ENCODE data around the gene STK32A. TPM values are rescaled to one million over a fixed set of nuclear protein-coding genes. Genes with fewer than 3 reads are reported as not detected.

STK32A gene
- total and polyA plus RNA-seq, 9 of the 15 experiments (the other 6 are each of a cell fraction or from before 2014, with no cell fraction given), result not detected

DNA sequence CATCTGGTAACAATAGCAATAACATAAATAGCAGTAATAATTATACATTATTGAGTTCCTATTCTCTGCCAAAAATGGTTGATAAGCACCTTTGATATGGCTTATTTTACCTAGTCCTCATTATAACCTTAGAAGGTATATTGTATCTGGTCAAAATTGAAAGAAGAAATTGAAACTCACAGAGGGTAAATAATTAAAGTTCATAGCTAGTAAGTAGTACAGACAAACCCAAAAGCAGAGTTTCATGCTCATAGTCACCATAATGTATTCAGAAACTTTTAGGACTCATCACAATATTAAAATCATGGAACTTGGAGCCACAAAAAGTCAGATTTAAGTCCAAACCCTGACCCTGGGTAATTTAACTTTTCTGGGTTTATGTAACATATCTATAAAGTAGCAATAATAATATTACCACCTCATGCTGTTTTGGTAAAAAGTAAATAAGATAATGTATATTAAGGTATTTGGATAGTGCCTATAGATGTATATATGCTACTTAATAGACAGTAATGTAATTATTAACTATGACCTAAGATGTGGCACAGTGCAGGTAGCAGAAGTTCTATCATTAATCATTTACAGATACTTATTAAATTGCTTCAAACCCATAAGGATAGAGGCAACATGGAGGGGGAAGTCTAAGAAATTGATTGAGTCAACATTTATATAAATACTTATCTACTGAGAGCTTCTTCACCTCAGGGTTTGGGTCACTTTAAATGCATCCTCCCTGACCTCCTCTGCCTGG lies 32.4 kb downstream of the STK32A start:
- H3K9ac ChIP-seq (ENCODE audit: insufficient read depth in 1 of 2, low read depth in 2 of 2, low read length in 2 of 2), result no peak overlapping the region
- no peaks in the 10 kb centered on the region for H4K20me1 ChIP-seq (replicated peaks; ENCODE audit: control insufficient read depth, insufficient read depth, low read length)
- FAIRE-seq (no peak), DNase-seq (ENCODE audit: extremely low read depth in 1 of 4, low spot score in 3 of 4) (no peak), ATAC-seq (no peak)
- no peaks in the 10 kb centered on the region for H3K9me3 ChIP-seq (replicated peaks; ENCODE audit: control insufficient read depth, insufficient read depth, low read depth, low read length)
- POLR2A ChIA-PET, result no interaction called here
- in situ Hi-C loops (cut with MboI), result no loop called here
- no peaks in the 10 kb centered on the region for H3K36me3 ChIP-seq (ENCODE audit: control insufficient read depth, insufficient read depth, low read length)
- no peaks in the 10 kb centered on the region for H3K27me3 ChIP-seq (ENCODE audit: control insufficient read depth in 2 of 2, insufficient read depth in 2 of 2, low read length in 2 of 2)
- BruUV-seq (replicated peaks), result no TSS peak
- no peak overlapping the region for H3K4me2 ChIP-seq (ENCODE audit: insufficient read depth, low read length)
- H2AFZ ChIP-seq (ENCODE audit: low read depth, low read length), result no peak overlapping the region
- H3K79me2 ChIP-seq (ENCODE audit: control insufficient read depth, insufficient read depth, low read length), result no peaks in the 10 kb centered on the region
- no peaks in the 10 kb centered on the region for H3K4me1 ChIP-seq (replicated peaks in 1 of 2; ENCODE audit: control insufficient read depth in 2 of 2, insufficient read depth in 2 of 2, low read length in 2 of 2)
- CTCF ChIA-PET (ENCODE audit: low intra/inter-chr PET ratio), result no interaction called here
- intact Hi-C loops (cut with micrococcal nuclease), result no loop called here
- H3K9me1 ChIP-seq (ENCODE audit: control insufficient read depth, insufficient read depth, low read length), result no peaks in the 10 kb centered on the region
- no peak overlapping the region for H3K4me3 ChIP-seq
- H3K27ac ChIP-seq (ENCODE audit: extremely low read depth, low read depth, low read length), result no peak overlapping the region
- TF ChIP-seq LEF1 (IDR thresholded peaks at IDR 0.05), result no peak
- no peak for TF ChIP-seq NR3C1 (CRISPR knock-in tag; IDR thresholded peaks at IDR 0.05)
- TF ChIP-seq USF1 (CRISPR knock-in tag; IDR thresholded peaks at IDR 0.05), result no peak
- no peak for TF ChIP-seq HCFC1 (IDR thresholded peaks at IDR 0.05; ENCODE audit: low read depth, low read length)
- no peak for TF ChIP-seq SFPQ (IDR thresholded peaks at IDR 0.05; ENCODE audit: low read depth, low read length)
- TF ChIP-seq MTA3 (IDR thresholded peaks at IDR 0.05; ENCODE audit: borderline replicate concordance), result no peak
- TF ChIP-seq MGA (IDR thresholded peaks at IDR 0.05), result no peak
- no peak for TF ChIP-seq ETV5 (CRISPR knock-in tag; IDR thresholded peaks at IDR 0.05; ENCODE audit: low read depth)
